ENCODE data around the gene RPL28.
"Not testable (repeated sequence)": the region's sequence is repeated elsewhere in the genome, so short reads cannot be mapped to it uniquely, and the experiment has no call there.

DNA sequence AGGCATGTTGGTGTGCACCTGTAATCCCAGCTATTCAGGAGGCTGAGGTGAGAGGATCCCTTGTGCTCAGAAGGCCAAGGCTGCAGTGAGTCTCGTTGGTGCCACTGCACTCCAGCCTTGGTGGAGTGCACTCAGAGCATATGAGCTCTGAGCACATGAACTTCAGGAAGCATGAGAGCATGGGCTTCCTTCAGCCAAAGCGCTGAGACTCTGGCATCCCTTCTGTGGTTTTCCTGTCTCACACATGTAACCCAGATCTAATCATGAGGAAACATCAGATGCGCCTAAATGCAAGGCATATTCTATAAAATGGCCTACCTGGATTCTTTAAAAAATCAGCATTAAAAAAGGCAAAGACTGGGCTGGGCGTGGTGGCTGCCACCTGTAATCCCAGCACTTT lies 35.5 kb downstream of the RPL28 start:
- not testable (repeated sequence) for TF ChIP-seq POLR2AphosphoS5 (IDR thresholded peaks at IDR 0.05; ENCODE audit: low read length); EZH2 (IDR thresholded peaks at IDR 0.05; ENCODE audit: borderline replicate concordance, control insufficient read depth, low read depth, low read length); CHD2 (IDR thresholded peaks at IDR 0.05; ENCODE audit: borderline replicate concordance, low read depth, low read length); HDAC6 (IDR thresholded peaks at IDR 0.05; ENCODE audit: unreplicated experiment); EP300 (IDR thresholded peaks at IDR 0.05; ENCODE audit: borderline replicate concordance in 1 of 2, control insufficient read depth in 1 of 2, low read depth in 2 of 2, low read length in 2 of 2); RAD21 (IDR thresholded peaks at IDR 0.05; ENCODE audit: insufficient read depth, low read depth, low read length); TAF1 (IDR thresholded peaks at IDR 0.05; ENCODE audit: borderline replicate concordance, low read depth, low read length); SP1 (IDR thresholded peaks at IDR 0.05; ENCODE audit: low read depth, low read length); POU2F2 (IDR thresholded peaks at IDR 0.05; ENCODE audit: borderline replicate concordance, low read depth, low read length)
- TF ChIP-seq, protein P1, sequence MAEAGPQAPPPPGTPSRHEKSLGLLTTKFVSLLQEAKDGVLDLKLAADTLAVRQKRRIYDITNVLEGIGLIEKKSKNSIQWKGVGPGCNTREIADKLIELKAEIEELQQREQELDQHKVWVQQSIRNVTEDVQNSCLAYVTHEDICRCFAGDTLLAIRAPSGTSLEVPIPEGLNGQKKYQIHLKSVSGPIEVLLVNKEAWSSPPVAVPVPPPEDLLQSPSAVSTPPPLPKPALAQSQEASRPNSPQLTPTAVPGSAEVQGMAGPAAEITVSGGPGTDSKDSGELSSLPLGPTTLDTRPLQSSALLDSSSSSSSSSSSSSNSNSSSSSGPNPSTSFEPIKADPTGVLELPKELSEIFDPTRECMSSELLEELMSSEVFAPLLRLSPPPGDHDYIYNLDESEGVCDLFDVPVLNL (IDR thresholded peaks at IDR 0.05; ENCODE audit: low read depth, low read length), result not testable (repeated sequence)
- TF ChIP-seq, protein P2, sequence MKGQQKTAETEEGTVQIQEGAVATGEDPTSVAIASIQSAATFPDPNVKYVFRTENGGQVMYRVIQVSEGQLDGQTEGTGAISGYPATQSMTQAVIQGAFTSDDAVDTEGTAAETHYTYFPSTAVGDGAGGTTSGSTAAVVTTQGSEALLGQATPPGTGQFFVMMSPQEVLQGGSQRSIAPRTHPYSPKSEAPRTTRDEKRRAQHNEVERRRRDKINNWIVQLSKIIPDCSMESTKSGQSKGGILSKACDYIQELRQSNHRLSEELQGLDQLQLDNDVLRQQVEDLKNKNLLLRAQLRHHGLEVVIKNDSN (IDR thresholded peaks at IDR 0.05; ENCODE audit: borderline replicate concordance, extremely low read length, insufficient read depth, low read depth, low read length), result not testable (repeated sequence)
- TF ChIP-seq, protein P3, sequence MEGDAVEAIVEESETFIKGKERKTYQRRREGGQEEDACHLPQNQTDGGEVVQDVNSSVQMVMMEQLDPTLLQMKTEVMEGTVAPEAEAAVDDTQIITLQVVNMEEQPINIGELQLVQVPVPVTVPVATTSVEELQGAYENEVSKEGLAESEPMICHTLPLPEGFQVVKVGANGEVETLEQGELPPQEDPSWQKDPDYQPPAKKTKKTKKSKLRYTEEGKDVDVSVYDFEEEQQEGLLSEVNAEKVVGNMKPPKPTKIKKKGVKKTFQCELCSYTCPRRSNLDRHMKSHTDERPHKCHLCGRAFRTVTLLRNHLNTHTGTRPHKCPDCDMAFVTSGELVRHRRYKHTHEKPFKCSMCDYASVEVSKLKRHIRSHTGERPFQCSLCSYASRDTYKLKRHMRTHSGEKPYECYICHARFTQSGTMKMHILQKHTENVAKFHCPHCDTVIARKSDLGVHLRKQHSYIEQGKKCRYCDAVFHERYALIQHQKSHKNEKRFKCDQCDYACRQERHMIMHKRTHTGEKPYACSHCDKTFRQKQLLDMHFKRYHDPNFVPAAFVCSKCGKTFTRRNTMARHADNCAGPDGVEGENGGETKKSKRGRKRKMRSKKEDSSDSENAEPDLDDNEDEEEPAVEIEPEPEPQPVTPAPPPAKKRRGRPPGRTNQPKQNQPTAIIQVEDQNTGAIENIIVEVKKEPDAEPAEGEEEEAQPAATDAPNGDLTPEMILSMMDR (IDR thresholded peaks at IDR 0.05 in 2 of 3, conservative IDR thresholded peaks at IDR 0.05 in 1 of 3; ENCODE audit: control insufficient read depth in 2 of 3, extremely low read depth in 1 of 3, insufficient read depth in 1 of 3, low read depth in 3 of 3, low read length in 3 of 3), result not testable (repeated sequence)
- TF ChIP-seq, protein P4, sequence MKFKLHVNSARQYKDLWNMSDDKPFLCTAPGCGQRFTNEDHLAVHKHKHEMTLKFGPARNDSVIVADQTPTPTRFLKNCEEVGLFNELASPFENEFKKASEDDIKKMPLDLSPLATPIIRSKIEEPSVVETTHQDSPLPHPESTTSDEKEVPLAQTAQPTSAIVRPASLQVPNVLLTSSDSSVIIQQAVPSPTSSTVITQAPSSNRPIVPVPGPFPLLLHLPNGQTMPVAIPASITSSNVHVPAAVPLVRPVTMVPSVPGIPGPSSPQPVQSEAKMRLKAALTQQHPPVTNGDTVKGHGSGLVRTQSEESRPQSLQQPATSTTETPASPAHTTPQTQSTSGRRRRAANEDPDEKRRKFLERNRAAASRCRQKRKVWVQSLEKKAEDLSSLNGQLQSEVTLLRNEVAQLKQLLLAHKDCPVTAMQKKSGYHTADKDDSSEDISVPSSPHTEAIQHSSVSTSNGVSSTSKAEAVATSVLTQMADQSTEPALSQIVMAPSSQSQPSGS (IDR thresholded peaks at IDR 0.05; ENCODE audit: low read length), result not testable (repeated sequence)
- TF ChIP-seq, protein P5, sequence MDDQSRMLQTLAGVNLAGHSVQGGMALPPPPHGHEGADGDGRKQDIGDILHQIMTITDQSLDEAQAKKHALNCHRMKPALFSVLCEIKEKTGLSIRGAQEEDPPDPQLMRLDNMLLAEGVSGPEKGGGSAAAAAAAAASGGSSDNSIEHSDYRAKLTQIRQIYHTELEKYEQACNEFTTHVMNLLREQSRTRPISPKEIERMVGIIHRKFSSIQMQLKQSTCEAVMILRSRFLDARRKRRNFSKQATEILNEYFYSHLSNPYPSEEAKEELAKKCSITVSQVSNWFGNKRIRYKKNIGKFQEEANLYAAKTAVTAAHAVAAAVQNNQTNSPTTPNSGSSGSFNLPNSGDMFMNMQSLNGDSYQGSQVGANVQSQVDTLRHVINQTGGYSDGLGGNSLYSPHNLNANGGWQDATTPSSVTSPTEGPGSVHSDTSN (IDR thresholded peaks at IDR 0.05; ENCODE audit: insufficient replicate concordance, low read depth, low read length), result not testable (repeated sequence)
